Lower leg skin (tissue), 4 donors: ENCODE data around the gene DENND1C. TPM values are rescaled to one million over a fixed set of nuclear protein-coding genes. Genes with fewer than 3 reads are reported as not detected.

Source experiments
- DNase-seq, 2 donors: peaks; one replicate each; pipeline ENCODE4 v3.0.0-alpha.2; 2019; ENCODE audit warnings: low spot score in 2 of 2
- H3K4me3 ChIP-seq: fragments of 200-600 bp; sonication (generic); 2 replicates; pipeline ENCODE4 v1.5.1; 2017; ENCODE audit warnings: mild to moderate bottlenecking, low read depth; ENCODE audit not compliant: poor library complexity, severe bottlenecking
- POLR2A ChIP-seq, 2 donors: fragments of 450-650 bp; IDR thresholded peaks; one replicate each; pipeline ENCODE4 v1.6.1; 2016 to 2017; ENCODE audit warnings: antibody characterized with exemption in 2 of 2, mild to moderate bottlenecking in 1 of 2, moderate library complexity in 1 of 2
- WGBS, 2 donors: methylation state at CpG; one replicate each; pipeline ENCODE4 v1.1.5; 2018; 5-methylcytosine and 5-hydroxymethylcytosine counted together
- intact Hi-C: fragments of 100-400 bp; cut with DNase I; formaldehyde crosslinking; loops from one replicate; pipeline ENCODE4 v1.15.0; 2023; ENCODE audit warnings: low total_unique reads
- total RNA-seq, 4 donors: library from RNA; depleted of rRNA; stranded (reverse); fragments of >200 nt; gene quantifications; one replicate each; pipeline ENCODE4 v1.1.0, GENCODE V29; 2016
- TF ChIP-seq, protein P1 (sequence below), 3 donors: fragments of 450-650 bp; IDR thresholded peaks; one replicate each; pipeline ENCODE4 v1.5.1; 2016; ENCODE audit warnings: antibody characterized with exemption in 3 of 3, mild to moderate bottlenecking in 3 of 3, moderate library complexity in 2 of 3

DENND1C gene
- total RNA-seq, 4 donors from 2014 or later, result 0.61 to 1.9 (median 1.2) TPM

DNA sequence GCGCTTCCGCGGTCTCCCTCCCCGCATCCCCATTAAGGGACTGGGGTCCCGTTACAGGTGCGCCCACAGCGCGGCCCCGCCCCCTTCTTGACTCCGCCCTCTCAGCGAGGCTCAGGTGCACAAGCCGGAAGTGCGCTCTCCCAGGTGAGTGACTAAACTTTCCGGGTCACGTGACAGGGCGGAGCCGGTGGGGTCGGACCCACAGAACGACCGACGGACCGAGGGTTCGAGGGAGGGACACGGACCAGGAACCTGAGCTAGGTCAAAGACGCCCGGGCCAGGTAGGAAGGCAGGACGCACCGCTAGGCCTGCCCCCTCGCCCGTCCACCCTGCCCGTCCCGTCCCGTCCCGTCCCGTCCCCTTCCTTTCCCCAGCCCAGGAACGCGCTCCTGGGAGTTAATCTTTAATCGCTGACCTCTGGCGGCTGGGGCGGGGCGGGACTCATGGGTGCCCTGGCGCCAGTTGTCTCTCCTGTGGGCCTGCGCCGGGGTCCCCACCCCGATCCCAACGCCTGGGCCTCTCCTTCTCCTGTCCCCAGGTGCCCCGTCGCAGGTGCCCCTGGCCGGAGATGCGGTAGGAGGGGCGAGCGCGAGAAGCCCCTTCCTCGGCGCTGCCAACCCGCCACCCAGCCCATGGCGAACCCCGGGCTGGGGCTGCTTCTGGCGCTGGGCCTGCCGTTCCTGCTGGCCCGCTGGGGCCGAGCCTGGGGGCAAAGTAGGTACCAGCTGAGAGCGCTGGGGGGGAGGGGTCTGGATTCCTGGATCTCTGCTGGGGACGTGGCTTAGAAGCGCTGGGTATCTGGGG, 17.3 kb downstream of the DENND1C start, which contains the start of gene CRB3:
TSS of gene CRB3 (plus strand) at position 202 of the 804 bp plus-strand sequence. CDS start at position 633, 431 bp downstream.
- DNase-seq, result peak; percentile 69 to 93
- no peak for TF ChIP-seq POLR2A (IDR thresholded peaks at IDR 0.05)
- TF ChIP-seq, protein P1, sequence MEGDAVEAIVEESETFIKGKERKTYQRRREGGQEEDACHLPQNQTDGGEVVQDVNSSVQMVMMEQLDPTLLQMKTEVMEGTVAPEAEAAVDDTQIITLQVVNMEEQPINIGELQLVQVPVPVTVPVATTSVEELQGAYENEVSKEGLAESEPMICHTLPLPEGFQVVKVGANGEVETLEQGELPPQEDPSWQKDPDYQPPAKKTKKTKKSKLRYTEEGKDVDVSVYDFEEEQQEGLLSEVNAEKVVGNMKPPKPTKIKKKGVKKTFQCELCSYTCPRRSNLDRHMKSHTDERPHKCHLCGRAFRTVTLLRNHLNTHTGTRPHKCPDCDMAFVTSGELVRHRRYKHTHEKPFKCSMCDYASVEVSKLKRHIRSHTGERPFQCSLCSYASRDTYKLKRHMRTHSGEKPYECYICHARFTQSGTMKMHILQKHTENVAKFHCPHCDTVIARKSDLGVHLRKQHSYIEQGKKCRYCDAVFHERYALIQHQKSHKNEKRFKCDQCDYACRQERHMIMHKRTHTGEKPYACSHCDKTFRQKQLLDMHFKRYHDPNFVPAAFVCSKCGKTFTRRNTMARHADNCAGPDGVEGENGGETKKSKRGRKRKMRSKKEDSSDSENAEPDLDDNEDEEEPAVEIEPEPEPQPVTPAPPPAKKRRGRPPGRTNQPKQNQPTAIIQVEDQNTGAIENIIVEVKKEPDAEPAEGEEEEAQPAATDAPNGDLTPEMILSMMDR (IDR thresholded peaks at IDR 0.05), result no peak
- intact Hi-C loops, result no loop called here
- 3 to 5% methylated on average over 33 to 64 of the region's 65 CpGs for WGBS, 2 donors
- H3K4me3 ChIP-seq, result peak within 1 kb of the TSS; percentile 30

DNA sequence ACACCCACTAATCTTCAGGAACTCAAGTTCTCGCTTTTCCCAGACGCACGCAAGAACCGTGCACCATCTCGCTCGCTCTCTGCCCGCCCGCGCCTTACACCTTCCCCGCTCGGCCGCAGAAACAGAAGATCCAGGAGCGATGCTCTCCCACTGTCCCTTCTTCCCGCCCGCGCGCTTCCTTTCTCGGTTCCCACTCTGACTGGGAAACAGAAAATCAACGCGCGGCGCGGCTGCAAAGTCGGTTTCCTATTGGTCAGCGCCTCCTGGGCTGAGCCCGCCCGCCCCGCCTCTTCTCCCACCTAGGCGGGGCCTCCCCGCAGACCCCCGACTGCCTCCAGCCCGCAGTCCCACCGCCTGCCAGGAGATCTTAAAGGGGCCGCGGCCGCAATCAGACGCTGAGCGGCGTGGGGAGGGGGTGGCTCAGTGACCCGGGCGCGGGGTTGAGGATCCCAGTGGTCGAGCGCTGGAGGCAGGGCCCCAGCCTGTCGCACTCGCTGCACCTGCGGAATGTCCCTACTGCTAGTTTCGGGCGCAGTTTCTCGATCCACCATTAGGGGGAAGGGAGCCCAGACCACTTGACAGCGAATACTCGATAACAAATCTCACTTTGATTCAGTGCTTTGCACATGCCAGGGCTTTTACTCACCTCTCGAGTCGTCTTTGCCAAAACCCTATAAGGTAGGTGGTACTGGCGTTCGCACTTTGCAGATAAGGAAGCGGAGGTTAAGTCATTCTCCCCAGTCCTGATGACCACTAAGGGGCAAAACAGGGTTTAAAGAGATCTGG, 21.3 kb downstream of the DENND1C start:
- intact Hi-C loops, result no loop called here
- DNase-seq, result peak; percentile 93 to 99
- 0 to 1% methylated on average over 48 to 55 of the region's 57 CpGs for WGBS, 2 donors

DNA sequence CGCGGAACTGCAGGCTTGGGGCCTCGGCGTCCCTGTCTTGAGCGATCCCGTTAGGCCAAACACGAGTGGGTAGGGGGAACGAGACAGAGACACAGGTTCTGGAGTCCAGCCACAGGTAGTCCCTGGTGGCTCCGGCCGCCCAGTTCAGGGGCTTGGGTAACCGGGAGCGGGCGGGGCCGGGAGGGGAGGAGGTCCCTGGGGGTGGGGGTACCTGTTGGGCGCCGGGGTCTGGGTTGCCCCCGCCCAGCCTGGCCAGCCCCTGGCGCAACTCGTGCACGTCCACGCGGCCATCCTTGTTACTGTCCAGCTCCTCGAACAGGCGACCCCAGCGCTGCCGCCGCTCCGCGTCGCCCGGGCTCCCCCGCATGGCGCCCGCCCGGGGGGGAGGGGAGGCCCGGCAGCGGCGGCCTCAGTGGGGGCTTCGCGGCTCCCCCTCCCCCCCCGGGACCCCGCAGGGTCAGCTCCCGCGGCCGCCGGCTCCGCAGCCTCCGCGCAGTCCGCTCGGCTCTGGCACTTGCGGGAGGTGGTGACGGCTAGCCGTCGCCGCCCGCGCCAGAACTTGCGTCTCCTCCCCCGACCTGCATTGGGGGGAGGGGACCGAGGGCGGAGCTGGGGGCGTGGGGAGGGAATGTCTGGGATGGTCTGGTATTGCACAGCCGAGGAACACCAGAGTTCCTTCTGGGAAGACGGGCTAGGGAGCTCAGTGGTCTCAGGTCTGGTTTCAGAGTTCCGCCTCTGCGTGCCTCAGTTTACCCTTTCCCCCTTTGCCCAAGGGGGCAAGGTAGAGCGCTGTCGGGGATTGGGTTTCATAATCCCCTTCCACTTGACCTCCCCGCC, 22.1 kb downstream of the DENND1C start, which contains the start of gene SLC25A23:
TSS of gene SLC25A23 (minus strand) at position 531 of the 837 bp plus-strand sequence. CDS start at position 367, 164 bp downstream.
- H3K4me3 ChIP-seq, result peak within 1 kb of the TSS; percentile 48
- WGBS, 2 donors, result 0 to 4% methylated on average over 39 to 41 of the region's 70 CpGs
- TF ChIP-seq, protein P1 (IDR thresholded peaks at IDR 0.05), result no peak
- no peak for TF ChIP-seq POLR2A (IDR thresholded peaks at IDR 0.05)
- intact Hi-C loops, result no loop called here
- peak; percentile 42 to 92 for DNase-seq

More for the DNA sequence above, 21.3 kb downstream of the DENND1C start:
- TF ChIP-seq POLR2A (IDR thresholded peaks at IDR 0.05), result no peak
- TF ChIP-seq, protein P1 (IDR thresholded peaks at IDR 0.05), result peak in 1 of 3 donors; percentile 17
- H3K4me3 ChIP-seq, result peak overlapping the region; percentile 48

DNA sequence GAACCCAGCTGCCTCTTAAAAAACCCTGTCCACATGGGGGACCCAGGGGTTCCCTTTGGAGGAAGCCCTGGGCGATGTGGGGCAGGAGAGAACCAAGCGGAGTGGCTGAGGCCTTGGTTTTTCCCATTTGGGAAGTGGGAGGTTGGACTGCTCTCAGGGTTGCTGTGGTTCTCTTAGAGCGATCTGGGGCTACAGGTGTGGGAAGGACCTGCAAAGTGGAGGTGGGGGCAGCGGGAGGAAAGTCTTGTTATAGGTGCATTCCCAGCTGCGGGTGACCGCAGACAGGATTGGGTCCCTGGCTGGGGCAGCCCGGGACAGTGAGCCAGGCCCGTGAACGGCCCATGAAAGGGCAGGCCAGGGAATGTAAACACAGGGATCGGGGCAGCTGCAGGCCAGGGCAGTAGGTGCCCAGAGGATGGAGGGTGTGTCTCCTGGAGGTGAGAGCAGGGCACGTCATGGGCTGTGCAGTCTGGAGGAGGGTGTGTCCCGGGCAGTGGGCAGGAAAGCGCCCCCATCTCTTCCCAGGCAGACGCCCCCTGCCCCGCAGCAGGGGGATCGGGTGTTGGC, 22.8 kb downstream of the DENND1C start:
- H3K4me3 ChIP-seq, result peak overlapping the region; percentile 48
- 41 to 47% methylated on average over 10 to 16 of the region's 16 CpGs for WGBS, 2 donors
- TF ChIP-seq, protein P1 (IDR thresholded peaks at IDR 0.05), result no peak
- no peak for TF ChIP-seq POLR2A (IDR thresholded peaks at IDR 0.05)
- DNase-seq, result no peak
- intact Hi-C loops, result no loop called here
